CD14-positive monocyte (primary cell): ENCODE results near the gene SKA1. TPM values are rescaled to one million over a fixed set of nuclear protein-coding genes. Genes with fewer than 3 reads are reported as not detected.

Experiments used
- DNase-seq, 3 donors: peaks; one replicate each; pipeline ENCODE4 v3.0.0-alpha.2; 2011 to 2022
- H2AFZ ChIP-seq: 2 replicates; pipeline ENCODE4 v1.6.0; 2012; ENCODE audit warnings: mild to moderate bottlenecking, low read depth, low read length, inconsistent platforms; ENCODE audit not compliant: insufficient read depth, poor library complexity, severe bottlenecking
- H3K27ac ChIP-seq, 2 donors: 1 replicate in 1 of 2; 2 replicates in 1 of 2; pipeline ENCODE4 v1.5.1; 2012 to 2013; ENCODE audit warnings: low read length in 2 of 2, control low read depth in 1 of 2, inconsistent platforms in 1 of 2, low read depth in 1 of 2, mild to moderate bottlenecking in 1 of 2
- H3K27me3 ChIP-seq, 2 donors: one replicate each; pipeline versions ENCODE4 v1.6.0 to v1.6.1; 2011 to 2013; ENCODE audit warnings: low read length in 2 of 2; ENCODE audit not compliant: control insufficient read depth in 2 of 2, insufficient read depth in 2 of 2
- H3K36me3 ChIP-seq, 2 donors: replicated peaks in 1 of 2; 1 replicate in 1 of 2; 2 replicates in 1 of 2; pipeline versions ENCODE4 v1.5.1 to v1.6.1; 2012 to 2013; ENCODE audit warnings: low read length in 2 of 2, control low read depth in 1 of 2, inconsistent platforms in 1 of 2, mild to moderate bottlenecking in 1 of 2; ENCODE audit not compliant: insufficient read depth in 2 of 2, control insufficient read depth in 1 of 2
- H3K4me1 ChIP-seq, 2 donors: 1 replicate in 1 of 2; 2 replicates in 1 of 2; pipeline versions ENCODE4 v1.5.1 to v1.6.1; 2012 to 2013; ENCODE audit warnings: low read length in 2 of 2, control low read depth in 1 of 2, inconsistent platforms in 1 of 2, mild to moderate bottlenecking in 1 of 2, moderate library complexity in 1 of 2; ENCODE audit not compliant: insufficient read depth in 2 of 2, control insufficient read depth in 1 of 2
- H3K4me2 ChIP-seq: replicated peaks from 2 replicates; pipeline ENCODE3; 2012; ENCODE audit warnings: low read length, moderate library complexity, mild to moderate bottlenecking; ENCODE audit not compliant: poor library complexity, severe bottlenecking; ENCODE audit errors: extremely low read depth
- H3K4me3 ChIP-seq, 3 experiments: fragments of 200-600 bp in 1 of 3; sonication (generic) in 1 of 3; replicated peaks in 1 of 3; 1 replicate in 2 of 3; 2 replicates in 1 of 3; pipeline ENCODE4 v1.5.1; 2011 to 2013; ENCODE audit warnings: low read length in 3 of 3, mild to moderate bottlenecking in 3 of 3, control low read depth in 2 of 3, low read depth in 2 of 3, inconsistent platforms in 1 of 3, moderate library complexity in 1 of 3
- H3K79me2 ChIP-seq: 2 replicates; pipeline ENCODE4 v1.6.0; 2012; ENCODE audit warnings: mild to moderate bottlenecking, control low read depth, inconsistent platforms, low read length, moderate library complexity; ENCODE audit not compliant: insufficient read depth
- H3K9ac ChIP-seq: 2 replicates; pipeline ENCODE4 v1.6.0; 2017; ENCODE audit warnings: low read length, mild to moderate bottlenecking; ENCODE audit not compliant: insufficient read depth, poor library complexity, severe bottlenecking
- H3K9me3 ChIP-seq, 2 donors: replicated peaks in 1 of 2; 1 replicate in 1 of 2; 2 replicates in 1 of 2; pipeline versions ENCODE4 v1.5.1 to v1.6.1; 2012 to 2013; ENCODE audit warnings: low read length in 2 of 2, control low read depth in 1 of 2; ENCODE audit not compliant: control insufficient read depth in 1 of 2, insufficient read depth in 1 of 2
- H4K20me1 ChIP-seq: 2 replicates; pipeline ENCODE4 v1.6.0; 2012; ENCODE audit warnings: mild to moderate bottlenecking, low read length, control low read depth, moderate library complexity; ENCODE audit not compliant: insufficient read depth
- H3K27ac Mint-ChIP-seq, 7 donors: one replicate each; pipeline ENCODE4 v1.8.0; 2020; ENCODE audit warnings: mild to moderate bottlenecking in 7 of 7, mixed read lengths in 7 of 7, moderate library complexity in 6 of 7, inconsistent platforms in 2 of 7
- H3K27me3 Mint-ChIP-seq, 3 donors: one replicate each; pipeline ENCODE4 v1.8.0; 2021 to 2022; ENCODE audit warnings: low read depth in 3 of 3, mild to moderate bottlenecking in 3 of 3, mixed read lengths in 3 of 3, moderate library complexity in 3 of 3, inconsistent platforms in 1 of 3
- H3K36me3 Mint-ChIP-seq, 2 donors: one replicate each; pipeline ENCODE4 v1.8.0; 2020; ENCODE audit warnings: mixed read lengths in 2 of 2, inconsistent platforms in 1 of 2, mild to moderate bottlenecking in 1 of 2
- H3K4me1 Mint-ChIP-seq: one replicate; pipeline ENCODE4 v1.8.0; 2020; ENCODE audit warnings: mild to moderate bottlenecking, mixed read lengths
- H3K4me3 Mint-ChIP-seq, 2 donors: one replicate each; pipeline ENCODE4 v1.8.0; 2020; ENCODE audit warnings: mild to moderate bottlenecking in 2 of 2, mixed read lengths in 2 of 2, moderate library complexity in 1 of 2
- H3K9me3 Mint-ChIP-seq, 7 donors: one replicate each; pipeline ENCODE4 v1.8.0; 2020 to 2022; ENCODE audit warnings: mixed read lengths in 7 of 7, mild to moderate bottlenecking in 6 of 7, moderate library complexity in 6 of 7, inconsistent platforms in 2 of 7
- WGBS: methylation state at CpG from one replicate; pipeline ENCODE4 v1.1.5; 2013; ENCODE audit warnings: missing lambda C conversion rate; ENCODE audit not compliant: insufficient coverage; 5-methylcytosine and 5-hydroxymethylcytosine counted together
- intact Hi-C, 2 donors: fragments of 100-400 bp; cut with micrococcal nuclease; formaldehyde crosslinking; loops; one replicate each; pipeline versions ENCODE4 v1.15.0 to v1.15.1; 2023
- polyA plus RNA-seq, 3 donors: library from polyadenylated mRNA; depleted of rRNA in 1 of 3; unstranded in 2 of 3; stranded (reverse) in 1 of 3; fragments of 300-500 nt in 2 of 3; fragments of >200 nt in 1 of 3; fragmentation: Illumina TruSeq in 2 of 3; gene quantifications; 1 replicate in 2 of 3; 2 replicates in 1 of 3; pipeline ENCODE4 v1.2.3, GENCODE V29; 2012 to 2021
- TF ChIP-seq, protein P1 (sequence below): fragments of 200-600 bp; IDR thresholded peaks from one replicate; pipeline ENCODE4 v1.8.0; 2022; ENCODE audit warnings: antibody characterized with exemption, mild to moderate bottlenecking

Gene SKA1
- polyA plus RNA-seq, 3 donors: 0.17 TPM; not detected in 2

- no peak overlapping the region for H3K4me2 ChIP-seq
- TF ChIP-seq, protein P1, sequence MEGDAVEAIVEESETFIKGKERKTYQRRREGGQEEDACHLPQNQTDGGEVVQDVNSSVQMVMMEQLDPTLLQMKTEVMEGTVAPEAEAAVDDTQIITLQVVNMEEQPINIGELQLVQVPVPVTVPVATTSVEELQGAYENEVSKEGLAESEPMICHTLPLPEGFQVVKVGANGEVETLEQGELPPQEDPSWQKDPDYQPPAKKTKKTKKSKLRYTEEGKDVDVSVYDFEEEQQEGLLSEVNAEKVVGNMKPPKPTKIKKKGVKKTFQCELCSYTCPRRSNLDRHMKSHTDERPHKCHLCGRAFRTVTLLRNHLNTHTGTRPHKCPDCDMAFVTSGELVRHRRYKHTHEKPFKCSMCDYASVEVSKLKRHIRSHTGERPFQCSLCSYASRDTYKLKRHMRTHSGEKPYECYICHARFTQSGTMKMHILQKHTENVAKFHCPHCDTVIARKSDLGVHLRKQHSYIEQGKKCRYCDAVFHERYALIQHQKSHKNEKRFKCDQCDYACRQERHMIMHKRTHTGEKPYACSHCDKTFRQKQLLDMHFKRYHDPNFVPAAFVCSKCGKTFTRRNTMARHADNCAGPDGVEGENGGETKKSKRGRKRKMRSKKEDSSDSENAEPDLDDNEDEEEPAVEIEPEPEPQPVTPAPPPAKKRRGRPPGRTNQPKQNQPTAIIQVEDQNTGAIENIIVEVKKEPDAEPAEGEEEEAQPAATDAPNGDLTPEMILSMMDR: no peak
- Mint-ChIP-seq H3K27me3 (peaks cover 0 to 8% (median 0%) of the 10 kb centered on the region in 3 donors), H3K36me3 (no peaks in the 10 kb centered on the region), H3K9me3 (peaks cover 0 to 4% (median 3%) of the 10 kb centered on the region in 7 donors), H3K4me1 (no peaks in the 10 kb centered on the region), H3K27ac (no peak overlapping the region), H3K4me3 (no peak overlapping the region)
- no peaks in the 10 kb centered on the region for H3K79me2 ChIP-seq
- no peak overlapping the region for H3K4me3 ChIP-seq
- H3K36me3 ChIP-seq: no peaks in the 10 kb centered on the region
- H3K4me1 ChIP-seq: no peaks in the 10 kb centered on the region
- no peak for DNase-seq
- no peaks in the 10 kb centered on the region for H3K27me3 ChIP-seq
- peaks cover 0 to 6% of the 10 kb centered on the region in 2 donors for H3K9me3 ChIP-seq
- no peaks in the 10 kb centered on the region for H4K20me1 ChIP-seq
- no peak overlapping the region for H3K9ac ChIP-seq
- no peak overlapping the region for H2AFZ ChIP-seq
- intact Hi-C loops: loop anchor here in 1 of 2 donors (10.0 kb wide), 1 partner anchor 435 kb away; no protein-coding TSS in a partner anchor
- H3K27ac ChIP-seq: no peak overlapping the region
- WGBS: 77% methylated on average over 2 of the region's 2 CpGs
Measured at GRCh38 chr18:50439460-50440015, 64.7 kb downstream of the SKA1 start.

DNA sequence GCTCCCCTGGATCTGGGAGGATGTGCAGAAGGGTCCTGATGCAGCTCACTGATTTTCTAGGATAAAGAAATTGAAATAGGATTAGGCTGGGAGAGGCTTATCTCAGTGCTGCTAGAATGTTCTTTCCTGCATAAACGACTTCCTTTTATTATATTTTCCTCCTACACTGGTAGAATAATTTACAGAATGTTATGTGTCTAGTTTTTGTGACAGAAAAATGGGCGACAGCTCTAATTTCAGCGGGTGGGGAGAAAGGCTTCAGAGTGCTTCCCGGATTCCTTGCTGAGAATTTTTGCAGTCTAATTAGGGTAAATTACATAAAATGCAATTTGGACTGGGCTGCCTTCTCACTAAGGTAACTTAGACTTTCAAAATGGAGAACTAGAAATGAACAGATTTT lies 66.2 kb downstream of the SKA1 start:
- H3K36me3 Mint-ChIP-seq: no peaks in the 10 kb centered on the region

More for the DNA sequence above, 66.2 kb downstream of the SKA1 start:
- Histone ChIP-seq H3K4me1 (no peaks in the 10 kb centered on the region), H3K27me3 (no peaks in the 10 kb centered on the region), H3K9ac (no peak overlapping the region), H3K36me3 (no peaks in the 10 kb centered on the region), H2AFZ (no peak overlapping the region), H3K27ac (no peak overlapping the region), H3K9me3 (peaks cover 0 to 7% of the 10 kb centered on the region in 2 donors), H3K4me3 (no peak overlapping the region), H4K20me1 (no peaks in the 10 kb centered on the region), H3K4me2 (no peak overlapping the region), H3K79me2 (no peaks in the 10 kb centered on the region)
- Mint-ChIP-seq H3K4me3 (no peak overlapping the region), H3K27ac (no peak overlapping the region), H3K27me3 (peaks cover 0 to 10% (median 0%) of the 10 kb centered on the region in 3 donors), H3K4me1 (no peaks in the 10 kb centered on the region), H3K9me3 (peaks cover 0 to 12% (median 4%) of the 10 kb centered on the region in 7 donors)
- TF ChIP-seq, protein P1: no peak
- no peak for DNase-seq
- intact Hi-C loops: no loop called here
- WGBS: 93% methylated on average over 3 of the region's 4 CpGs
